Measurements from ENCODE around the gene LCE3C.

Gene LCE3C

GRCh38 chr1:152630596-152630995 lies 30.6 kb downstream of the LCE3C start:
- Mint-ChIP-seq H3K36me3 (ENCODE audit: low read depth) (no peaks in the 10 kb centered on the region), H3K27me3 (peaks cover 35% of the 10 kb centered on the region), H3K9me3 (peaks cover 4% of the 10 kb centered on the region), H3K27ac (no peak overlapping the region), H3K4me3 (no peak overlapping the region), H3K4me1 (ENCODE audit: low read depth) (no peaks in the 10 kb centered on the region)

- Mint-ChIP-seq H3K4me1 (ENCODE audit: low read depth) (no peaks in the 10 kb centered on the region), H3K4me3 (no peak overlapping the region), H3K36me3 (ENCODE audit: low read depth) (no peaks in the 10 kb centered on the region), H3K27ac (no peak overlapping the region), H3K9me3 (peaks cover 6% of the 10 kb centered on the region), H3K27me3 (peaks cover 8% of the 10 kb centered on the region)
Measured at GRCh38 chr1:152640351-152640750, 40.3 kb downstream of the LCE3C start.

- no peak overlapping the region for H3K4me3 Mint-ChIP-seq
- peaks cover 16% of the 10 kb centered on the region for H3K27me3 Mint-ChIP-seq
Measured at GRCh38 chr1:152643945-152644344, 43.9 kb downstream of the LCE3C start.

GRCh38 chr1:152645146-152645545 lies 45.1 kb downstream of the LCE3C start:
- Mint-ChIP-seq H3K27ac (no peak overlapping the region), H3K4me1 (ENCODE audit: low read depth) (no peaks in the 10 kb centered on the region), H3K9me3 (no peaks in the 10 kb centered on the region), H3K36me3 (ENCODE audit: low read depth) (no peaks in the 10 kb centered on the region), H3K27me3 (peaks cover 16% of the 10 kb centered on the region), H3K4me3 (no peak overlapping the region)

More at GRCh38 chr1:152643945-152644344, 43.9 kb downstream of the LCE3C start:
- H3K4me1 Mint-ChIP-seq (ENCODE audit: low read depth), result no peaks in the 10 kb centered on the region
- H3K27ac Mint-ChIP-seq, result no peak overlapping the region
- H3K9me3 Mint-ChIP-seq, result peaks cover 6% of the 10 kb centered on the region
- no peaks in the 10 kb centered on the region for H3K36me3 Mint-ChIP-seq (ENCODE audit: low read depth)

- Mint-ChIP-seq H3K27me3 (peaks cover 16% of the 10 kb centered on the region), H3K27ac (no peak overlapping the region), H3K4me3 (no peak overlapping the region), H3K36me3 (ENCODE audit: low read depth) (no peaks in the 10 kb centered on the region), H3K4me1 (ENCODE audit: low read depth) (no peaks in the 10 kb centered on the region), H3K9me3 (no peaks in the 10 kb centered on the region)
Measured at GRCh38 chr1:152646656-152647055, 46.6 kb downstream of the LCE3C start.
